OCI-LY7 (cell line): ENCODE results near the gene FASTKD2. TPM values are rescaled to one million over a fixed set of nuclear protein-coding genes. Genes with fewer than 3 reads are reported as not detected.

ENCODE experiments used
- Bru-seq: library from RNA; stranded (reverse); fragments of 400-500 nt; gene quantifications from one replicate; lab custom pipeline; 2021; lab: Mats Ljungman, UMichigan
- BruChase-seq, 2 experiments: library from RNA; stranded (reverse); fragments of 400-500 nt; gene quantifications; one replicate each; lab custom pipeline; 2021; lab: Mats Ljungman, UMichigan
- BruUV-seq: library from RNA; stranded (reverse); fragments of 400-500 nt; replicated peaks from 2 replicates; lab custom pipeline; 2021; lab: Mats Ljungman, UMichigan
- CTCF ChIA-PET: fragments of 300-600 bp; sonication (Branson Sonifier 250); formaldehyde crosslinking; loops from one replicate; lab custom pipeline; 2022; ENCODE audit warnings: antibody characterized with exemption; ENCODE audit not compliant: unreplicated experiment; lab: Charles Lee
- POLR2A ChIA-PET: fragments of 300-600 bp; sonication (Branson Sonifier 250); formaldehyde crosslinking; loops from one replicate; lab custom pipeline; 2022; ENCODE audit warnings: antibody characterized with exemption; lab: Charles Lee
- DNase-seq: peaks from one replicate; pipeline ENCODE4 v3.0.0-alpha.2; 2015; ENCODE audit warnings: low spot score
- H2AFZ ChIP-seq: fragments of 200-600 bp; sonication (generic), shearing (Covaris generic); 2 replicates; pipeline ENCODE4 v1.6.1; 2014; ENCODE audit warnings: mild to moderate bottlenecking, antibody characterized with exemption, low read length, moderate library complexity
- H3K27ac ChIP-seq: fragments of 200-600 bp; sonication (generic); 2 replicates; pipeline ENCODE4 v1.5.1; 2014; ENCODE audit warnings: mixed run types, low read depth, mild to moderate bottlenecking, moderate library complexity, low read length, inconsistent platforms; ENCODE audit not compliant: poor library complexity, severe bottlenecking
- H3K36me3 ChIP-seq: fragments of 200-600 bp; sonication (generic); 2 replicates; pipeline ENCODE4 v1.6.1; 2014; ENCODE audit warnings: mild to moderate bottlenecking, antibody characterized with exemption, low read length, moderate library complexity, mixed read lengths; ENCODE audit not compliant: insufficient read depth
- H3K4me1 ChIP-seq: fragments of 200-600 bp; sonication (generic); 2 replicates; pipeline ENCODE4 v1.5.1; 2014; ENCODE audit warnings: mild to moderate bottlenecking, low read length; ENCODE audit not compliant: insufficient read depth, poor library complexity, severe bottlenecking
- H3K4me2 ChIP-seq: fragments of 200-600 bp; sonication (generic); 2 replicates; pipeline ENCODE4 v1.6.1; 2014; ENCODE audit warnings: mild to moderate bottlenecking, low read length
- H3K4me3 ChIP-seq: fragments of 200-600 bp; sonication (generic); 2 replicates; pipeline ENCODE4 v1.5.1; 2014; ENCODE audit warnings: mild to moderate bottlenecking, low read depth, low read length; ENCODE audit not compliant: poor library complexity, severe bottlenecking
- H3K79me2 ChIP-seq: fragments of 200-600 bp; sonication (generic); 2 replicates; pipeline ENCODE4 v1.6.1; 2016; ENCODE audit warnings: low read depth, mild to moderate bottlenecking, low read length, moderate library complexity, mixed read lengths; ENCODE audit not compliant: insufficient read depth
- H3K9me2 ChIP-seq: fragments of 200-600 bp; sonication (generic); 2 replicates; pipeline ENCODE4 v1.6.1; 2016; ENCODE audit warnings: mild to moderate bottlenecking, low read length, mixed read lengths; ENCODE audit not compliant: insufficient read depth
- H3K9me3 ChIP-seq: fragments of 200-600 bp; sonication (generic); 2 replicates; pipeline ENCODE4 v1.6.1; 2014; ENCODE audit warnings: mild to moderate bottlenecking, mixed run types, low read length, mixed read lengths
- H4K20me1 ChIP-seq: fragments of 200-600 bp; sonication (generic); 2 replicates; pipeline ENCODE4 v1.6.1; 2014; ENCODE audit warnings: mild to moderate bottlenecking, antibody characterized with exemption, low read length, moderate library complexity, mixed read lengths; ENCODE audit not compliant: insufficient read depth
- EZH2phosphoT487 ChIP-seq: fragments of 200-600 bp; sonication (generic); IDR thresholded peaks from 2 replicates; pipeline ENCODE4 v1.6.1; 2018; ENCODE audit warnings: low read depth, borderline replicate concordance, mild to moderate bottlenecking, mixed run types, antibody characterized with exemption, low read length, moderate library complexity, mixed read lengths
- intact Hi-C: fragments of 100-400 bp; cut with micrococcal nuclease; formaldehyde crosslinking; loops from one replicate; pipeline ENCODE4 v1.10.0; 2022; ENCODE audit not compliant: unreplicated experiment
- long read RNA-seq: library from polyadenylated mRNA; stranded (forward); transcript quantifications from one replicate; pipeline ENCODE4 v2.0.0, GENCODE V29; 2022
- total RNA-seq, 2 experiments: library from RNA; depleted of rRNA in 1 of 2; stranded (reverse); fragments of >200 nt in 1 of 2; shearing (Covaris generic) in 1 of 2; gene quantifications; 2 replicates each; pipeline ENCODE4 v1.2.3, GENCODE V29; 2014 to 2022
- TF ChIP-seq, protein P1 (sequence below): fragments of 200-600 bp; sonication (generic); conservative IDR thresholded peaks from 2 replicates; pipeline ENCODE4 v1.5.1; 2014; ENCODE audit warnings: mild to moderate bottlenecking, antibody characterized with exemption, low read length, moderate library complexity, mixed read lengths

Gene FASTKD2
- 17.0 and 18.3 TPM in 2 replicates for total RNA-seq (2014; rRNA removed; shearing (Covaris generic))
- total RNA-seq (2022), result 19.0 and 20.9 TPM in 2 replicates
- Bru-seq, nascent RNA, result percentile 86 among the genes with signal in this experiment
- percentile 79 among the genes with signal in this experiment for BruChase-seq, experiment 1, labeled RNA remaining after a 6-hour chase
- percentile 86 among the genes with signal in this experiment for BruChase-seq, experiment 2, labeled RNA remaining after a 2-hour chase
- long read RNA-seq, transcript FASTKD2-202 (12 exons, 2,586 nt), result major isoform, 46 of 93 reads
- long read RNA-seq, transcript FASTKD2-201 (12 exons, 3,188 nt), result minor isoform, 21 of 93 reads
- long read RNA-seq, partial matches to known transcripts, result 9 of 93 reads
- long read RNA-seq, other reads (novel, unspliced or antisense), result 13 of 93 reads

DNA sequence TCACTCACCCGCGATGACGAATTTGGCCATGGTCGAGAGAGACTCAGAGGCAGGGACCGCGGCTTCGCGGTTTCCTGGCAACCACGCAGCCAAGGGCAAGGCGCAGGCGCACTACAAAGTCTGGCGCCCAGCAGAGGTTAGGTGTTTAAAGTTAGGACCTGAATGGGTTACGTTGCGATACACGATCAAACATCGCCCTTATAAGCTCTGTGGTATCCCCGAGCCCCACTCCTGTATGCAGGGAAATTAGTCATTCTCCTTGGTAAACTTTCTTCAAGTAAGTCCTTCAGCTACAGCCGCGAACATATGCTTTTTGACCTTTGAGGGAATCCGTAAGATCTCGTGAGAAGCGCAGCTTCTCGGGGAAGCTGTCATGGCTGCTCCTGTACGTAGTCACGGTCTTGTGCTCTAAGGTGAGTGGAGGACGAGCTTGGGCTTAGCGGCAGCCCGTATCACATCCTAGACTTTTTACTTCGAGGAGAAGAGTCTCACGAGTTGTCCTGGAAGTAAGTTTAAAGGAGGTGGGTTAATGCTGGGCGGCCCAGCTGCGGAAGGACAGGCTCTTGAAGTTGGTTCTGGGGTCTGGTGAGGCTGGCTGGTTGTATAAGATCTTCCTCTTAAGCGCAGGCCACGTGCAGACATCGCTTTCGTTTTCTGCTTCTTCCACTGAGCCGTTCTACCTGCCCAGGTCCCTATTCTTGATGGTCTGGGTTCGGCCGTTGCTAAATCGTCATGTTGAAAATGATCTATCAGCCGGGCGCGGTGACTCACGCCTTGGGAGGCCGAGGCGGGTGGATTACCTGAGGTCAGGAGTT is at the start of gene FASTKD2, which contains the start of gene MDH1B:
TSS of gene FASTKD2 (plus strand) at position 365 of the 815 bp plus-strand sequence. CDS start 1,088 bp downstream, outside the sequence.
TSS of gene MDH1B (minus strand) at position 87 of the 815 bp plus-strand sequence. CDS start at position 30, 57 bp downstream.
- Histone ChIP-seq H3K4me2 (peak within 1 kb of the TSS; percentile 68), H3K9me2 (no peaks in the 10 kb centered on the region), H3K9me3 (no peaks in the 10 kb centered on the region), H3K79me2 (peaks cover 25% of the 10 kb centered on the region; the same call in 1 of the 2 replicates), H2AFZ (peak within 1 kb of the TSS; percentile 90), H3K4me1 (peaks cover 19% of the 10 kb centered on the region), H3K27ac (peak within 1 kb of the TSS; percentile 60), H3K4me3 (peak within 1 kb of the TSS; percentile 77), H3K36me3 (peaks cover 37% of the 10 kb centered on the region), H4K20me1 (no peaks in the 10 kb centered on the region)
- intact Hi-C loops, result loop anchor here (10.0 kb wide), 1 partner anchor 611 kb away; the partner anchor contains the start of genes EEF1B2 and NDUFS1
- POLR2A ChIA-PET, result interaction anchor here (0.7 to 1.3 kb wide), 9 partner anchors 9 to 1005 kb away, joined by 3 to 8 read pairs (median 3); partner anchors contain the start of gene FZD5
- peak; percentile 90 for DNase-seq
- no peak for TF ChIP-seq EZH2phosphoT487
- TF ChIP-seq, protein P1, sequence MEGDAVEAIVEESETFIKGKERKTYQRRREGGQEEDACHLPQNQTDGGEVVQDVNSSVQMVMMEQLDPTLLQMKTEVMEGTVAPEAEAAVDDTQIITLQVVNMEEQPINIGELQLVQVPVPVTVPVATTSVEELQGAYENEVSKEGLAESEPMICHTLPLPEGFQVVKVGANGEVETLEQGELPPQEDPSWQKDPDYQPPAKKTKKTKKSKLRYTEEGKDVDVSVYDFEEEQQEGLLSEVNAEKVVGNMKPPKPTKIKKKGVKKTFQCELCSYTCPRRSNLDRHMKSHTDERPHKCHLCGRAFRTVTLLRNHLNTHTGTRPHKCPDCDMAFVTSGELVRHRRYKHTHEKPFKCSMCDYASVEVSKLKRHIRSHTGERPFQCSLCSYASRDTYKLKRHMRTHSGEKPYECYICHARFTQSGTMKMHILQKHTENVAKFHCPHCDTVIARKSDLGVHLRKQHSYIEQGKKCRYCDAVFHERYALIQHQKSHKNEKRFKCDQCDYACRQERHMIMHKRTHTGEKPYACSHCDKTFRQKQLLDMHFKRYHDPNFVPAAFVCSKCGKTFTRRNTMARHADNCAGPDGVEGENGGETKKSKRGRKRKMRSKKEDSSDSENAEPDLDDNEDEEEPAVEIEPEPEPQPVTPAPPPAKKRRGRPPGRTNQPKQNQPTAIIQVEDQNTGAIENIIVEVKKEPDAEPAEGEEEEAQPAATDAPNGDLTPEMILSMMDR, result no peak
- BruUV-seq, result no TSS peak
- CTCF ChIA-PET, result no interaction called here

DNA sequence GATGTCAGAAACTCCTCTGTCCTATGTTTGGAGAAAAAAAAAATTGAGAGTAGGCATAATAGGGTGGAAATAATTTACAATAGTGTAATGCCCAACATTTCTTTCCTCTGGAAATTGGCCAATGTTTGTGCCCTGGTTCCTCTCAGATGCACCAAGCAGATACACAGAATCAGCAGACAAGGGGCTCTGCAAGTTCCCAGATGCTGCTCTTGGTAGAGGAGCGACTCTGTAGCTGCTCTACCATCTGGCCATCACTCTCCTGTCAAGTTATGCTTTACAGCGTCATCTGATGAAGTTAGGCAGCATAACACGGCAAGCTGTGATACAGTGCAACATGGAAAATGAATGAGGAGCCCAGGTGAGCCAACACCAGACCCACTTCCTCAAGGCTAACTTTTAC is 48.8 kb upstream of the FASTKD2 start:
- H3K27ac ChIP-seq, result no peak overlapping the region
- H3K4me3 ChIP-seq, result no peak overlapping the region
- no TSS peak for BruUV-seq
- H3K9me2 ChIP-seq, result no peaks in the 10 kb centered on the region
- no peaks in the 10 kb centered on the region for H3K4me1 ChIP-seq
- intact Hi-C loops, result no loop called here
- H3K4me2 ChIP-seq, result no peak overlapping the region
- H3K79me2 ChIP-seq, result no peaks in the 10 kb centered on the region
- TF ChIP-seq, protein P1, result no peak
- TF ChIP-seq EZH2phosphoT487, result no peak
- H3K36me3 ChIP-seq, result no peaks in the 10 kb centered on the region
- POLR2A ChIA-PET, result interaction anchor here (0.7 kb wide), 1 partner anchor 13 kb away, joined by 3 read pairs; no protein-coding TSS in a partner anchor
- DNase-seq, result no peak
- no peaks in the 10 kb centered on the region for H4K20me1 ChIP-seq
- no peak overlapping the region for H2AFZ ChIP-seq
- CTCF ChIA-PET, result no interaction called here
- H3K9me3 ChIP-seq, result no peaks in the 10 kb centered on the region
